Breast epithelium (tissue), 4 donors: ENCODE results near the gene NDUFC1. TPM values are rescaled to one million over a fixed set of nuclear protein-coding genes. Genes with fewer than 3 reads are reported as not detected.
"Not testable (repeated sequence)": the region's sequence is repeated elsewhere in the genome, so short reads cannot be mapped to it uniquely, and the experiment has no call there.

Experiments
- DNase-seq, 2 donors: peaks; one replicate each; pipeline ENCODE4 v3.0.0-alpha.2; 2019; ENCODE audit warnings: low spot score in 2 of 2
- H3K27ac ChIP-seq, 2 donors: fragments of 200-600 bp; sonication (generic) in 1 of 2; one replicate each; pipeline ENCODE4 v1.5.1; 2016 to 2019; ENCODE audit warnings: mild to moderate bottlenecking in 1 of 2
- H3K27me3 ChIP-seq, 2 donors: fragments of 200-600 bp; sonication (generic) in 1 of 2; one replicate each; pipeline versions ENCODE4 v1.5.1 to v1.6.0; 2017 to 2019; ENCODE audit warnings: control low read depth in 1 of 2, mild to moderate bottlenecking in 1 of 2
- H3K36me3 ChIP-seq: fragments of 200-600 bp; one replicate; pipeline ENCODE4 v1.5.1; 2019
- H3K4me1 ChIP-seq, 2 donors: fragments of 200-600 bp; sonication (generic); one replicate each; pipeline ENCODE4 v1.5.1; 2016 to 2019; ENCODE audit warnings: control low read depth in 1 of 2
- H3K4me3 ChIP-seq, 3 donors: fragments of 200-600 bp; sonication (generic); 1 replicate in 2 of 3; 2 replicates in 1 of 3; pipeline ENCODE4 v1.5.1; 2016 to 2019; ENCODE audit warnings: mild to moderate bottlenecking in 3 of 3, moderate library complexity in 2 of 3
- H3K9me3 ChIP-seq, 2 donors: fragments of 200-600 bp; sonication (generic) in 1 of 2; one replicate each; pipeline ENCODE4 v1.5.1; 2016 to 2019; ENCODE audit warnings: control low read depth in 1 of 2
- POLR2A ChIP-seq: fragments of 450-650 bp; IDR thresholded peaks from one replicate; pipeline ENCODE4 v1.6.1; 2016; ENCODE audit warnings: antibody characterized with exemption, mild to moderate bottlenecking, moderate library complexity
- POLR2AphosphoS5 ChIP-seq, 3 donors: sonication (generic); formaldehyde crosslinking; IDR thresholded peaks; one replicate each; pipeline ENCODE4 v1.6.1; 2017; ENCODE audit warnings: antibody characterized with exemption in 3 of 3
- intact Hi-C: fragments of 100-400 bp; cut with DNase I; formaldehyde crosslinking; loops from one replicate; pipeline ENCODE4 v1.15.1; 2023; ENCODE audit warnings: low total_unique reads
- total RNA-seq, 3 donors: library from RNA; depleted of rRNA; stranded (reverse); fragments of >200 nt; gene quantifications; one replicate each; pipeline ENCODE4 v1.1.0, GENCODE V29; 2016
- TF ChIP-seq, protein P1 (sequence below), 3 donors: fragments of 450-650 bp; IDR thresholded peaks; one replicate each; pipeline ENCODE4 v1.5.1; 2016 to 2017; ENCODE audit warnings: antibody characterized with exemption in 3 of 3, mild to moderate bottlenecking in 3 of 3, moderate library complexity in 3 of 3

The NDUFC1 gene
- total RNA-seq, 3 donors from 2014 or later = 26.2 to 42.7 (median 35.0) TPM

DNA sequence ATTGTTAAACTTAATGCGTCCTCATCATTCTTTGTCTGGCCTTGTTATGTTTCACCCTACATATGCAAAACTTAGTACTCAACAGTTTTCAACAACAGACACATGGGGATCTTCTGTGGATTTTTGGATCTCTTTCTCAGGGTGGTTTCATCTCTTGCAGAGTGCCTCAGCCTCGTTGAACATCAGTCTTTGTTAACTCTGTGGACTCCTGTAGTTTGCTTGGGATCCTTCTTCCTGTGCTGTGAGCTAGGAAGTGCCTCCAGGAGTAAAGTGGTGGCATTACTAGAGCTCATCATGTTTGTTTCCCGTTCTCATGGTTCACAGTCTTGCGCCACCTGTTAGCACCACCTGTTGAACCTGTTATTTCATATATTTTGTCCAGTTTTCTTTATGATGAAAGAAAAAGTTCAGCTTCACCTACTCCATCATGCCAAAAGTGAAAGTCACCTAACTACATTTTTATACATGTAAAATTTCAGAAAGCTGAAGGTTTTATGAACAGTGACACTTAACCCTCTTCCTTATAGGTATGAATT is 27.5 kb upstream of the NDUFC1 start:
- Histone ChIP-seq H3K4me3 (no peak overlapping the region), H3K27ac (no peak overlapping the region), H3K27me3 (no peaks in the 10 kb centered on the region), H3K36me3 (no peaks in the 10 kb centered on the region), H3K4me1 (peaks cover 0 to under 1% of the 10 kb centered on the region in 2 donors), H3K9me3 (peaks cover 0 to 5% of the 10 kb centered on the region in 2 donors)
- intact Hi-C loops = no loop called here
- no peak for DNase-seq
- no peak for TF ChIP-seq POLR2A
- TF ChIP-seq, protein P1, sequence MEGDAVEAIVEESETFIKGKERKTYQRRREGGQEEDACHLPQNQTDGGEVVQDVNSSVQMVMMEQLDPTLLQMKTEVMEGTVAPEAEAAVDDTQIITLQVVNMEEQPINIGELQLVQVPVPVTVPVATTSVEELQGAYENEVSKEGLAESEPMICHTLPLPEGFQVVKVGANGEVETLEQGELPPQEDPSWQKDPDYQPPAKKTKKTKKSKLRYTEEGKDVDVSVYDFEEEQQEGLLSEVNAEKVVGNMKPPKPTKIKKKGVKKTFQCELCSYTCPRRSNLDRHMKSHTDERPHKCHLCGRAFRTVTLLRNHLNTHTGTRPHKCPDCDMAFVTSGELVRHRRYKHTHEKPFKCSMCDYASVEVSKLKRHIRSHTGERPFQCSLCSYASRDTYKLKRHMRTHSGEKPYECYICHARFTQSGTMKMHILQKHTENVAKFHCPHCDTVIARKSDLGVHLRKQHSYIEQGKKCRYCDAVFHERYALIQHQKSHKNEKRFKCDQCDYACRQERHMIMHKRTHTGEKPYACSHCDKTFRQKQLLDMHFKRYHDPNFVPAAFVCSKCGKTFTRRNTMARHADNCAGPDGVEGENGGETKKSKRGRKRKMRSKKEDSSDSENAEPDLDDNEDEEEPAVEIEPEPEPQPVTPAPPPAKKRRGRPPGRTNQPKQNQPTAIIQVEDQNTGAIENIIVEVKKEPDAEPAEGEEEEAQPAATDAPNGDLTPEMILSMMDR (IDR thresholded peaks at IDR 0.05) = no peak
- TF ChIP-seq POLR2AphosphoS5 (IDR thresholded peaks at IDR 0.05) = no peak

DNA sequence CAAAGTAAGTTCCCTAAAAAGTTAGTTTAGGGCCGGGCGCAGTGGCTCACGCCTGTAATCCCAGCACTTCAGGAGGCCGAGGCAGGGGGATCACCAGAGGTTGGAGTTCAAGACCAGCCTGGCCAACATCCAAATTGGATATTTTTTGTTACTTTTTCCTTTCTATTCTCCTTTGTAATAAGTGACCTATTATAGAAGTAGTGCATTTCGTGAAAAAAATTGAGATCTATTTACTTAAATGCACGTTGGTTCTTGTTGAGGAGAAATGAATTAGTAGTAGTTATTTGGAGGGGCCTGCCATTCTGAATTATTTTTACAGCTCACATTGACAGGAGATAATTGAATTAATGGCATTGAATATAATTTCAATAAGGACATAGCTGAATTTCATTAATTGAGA is 22.3 kb upstream of the NDUFC1 start:
- peak overlapping the region in 1 of 2 donors; percentile 30 for H3K27ac ChIP-seq
- H3K9me3 ChIP-seq = peaks cover 0 to 5% of the 10 kb centered on the region in 2 donors
- H3K4me3 ChIP-seq = no peak overlapping the region
- TF ChIP-seq, protein P1 (IDR thresholded peaks at IDR 0.05) = no peak
- TF ChIP-seq POLR2A = no peak
- TF ChIP-seq POLR2AphosphoS5 (IDR thresholded peaks at IDR 0.05) = no peak
- H3K36me3 ChIP-seq = no peaks in the 10 kb centered on the region
- no peak for DNase-seq
- intact Hi-C loops = no loop called here
- H3K27me3 ChIP-seq = no peaks in the 10 kb centered on the region
- H3K4me1 ChIP-seq = peaks cover 0 to 6% of the 10 kb centered on the region in 2 donors

DNA sequence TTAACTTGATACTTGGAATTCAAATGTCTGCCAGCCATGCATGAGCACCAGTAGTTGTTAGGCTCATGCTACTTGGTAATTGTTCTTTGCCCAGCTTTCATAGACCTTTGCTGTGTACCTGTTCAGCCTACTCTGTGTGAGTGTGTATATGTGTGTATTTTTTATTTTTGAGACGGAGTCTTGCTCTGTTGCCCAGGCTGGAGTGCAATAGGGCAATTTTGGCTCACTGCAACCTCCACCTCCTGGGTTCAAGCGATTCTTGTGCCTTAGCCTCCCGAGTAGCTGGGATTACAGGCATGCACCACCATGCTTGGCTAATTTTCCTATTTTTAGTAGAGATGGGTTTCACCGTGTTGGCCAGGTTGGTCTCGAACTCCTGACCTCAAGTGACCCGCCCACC is 20.3 kb upstream of the NDUFC1 start:
- not testable (repeated sequence) for H3K9me3 ChIP-seq, H3K4me1 ChIP-seq

DNA sequence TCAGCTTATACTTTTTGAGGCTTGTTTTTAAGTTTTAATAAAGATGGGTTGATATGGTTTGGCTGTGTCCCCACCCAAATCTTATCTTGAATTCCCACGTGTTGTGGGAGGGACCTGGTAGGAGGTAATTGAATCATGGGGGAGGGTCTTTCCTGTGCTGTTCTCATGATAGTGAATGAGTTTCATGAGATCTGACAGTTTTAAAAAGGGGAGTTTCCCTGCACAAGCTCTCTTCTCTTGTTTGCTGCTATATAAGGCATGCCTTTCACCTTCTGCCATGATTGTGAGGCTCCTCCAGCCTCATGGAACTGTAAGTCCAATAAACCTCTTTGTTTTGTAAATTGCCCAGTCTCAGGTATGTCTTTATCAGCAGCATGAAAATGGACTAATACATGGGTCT is 19.8 kb upstream of the NDUFC1 start:
- intact Hi-C loops, H3K27ac ChIP-seq: not testable (repeated sequence)

More for the DNA sequence above, 20.3 kb upstream of the NDUFC1 start:
- H3K27me3 ChIP-seq, H3K36me3 ChIP-seq, H3K4me3 ChIP-seq, DNase-seq, H3K27ac ChIP-seq, intact Hi-C loops: not testable (repeated sequence)

DNA sequence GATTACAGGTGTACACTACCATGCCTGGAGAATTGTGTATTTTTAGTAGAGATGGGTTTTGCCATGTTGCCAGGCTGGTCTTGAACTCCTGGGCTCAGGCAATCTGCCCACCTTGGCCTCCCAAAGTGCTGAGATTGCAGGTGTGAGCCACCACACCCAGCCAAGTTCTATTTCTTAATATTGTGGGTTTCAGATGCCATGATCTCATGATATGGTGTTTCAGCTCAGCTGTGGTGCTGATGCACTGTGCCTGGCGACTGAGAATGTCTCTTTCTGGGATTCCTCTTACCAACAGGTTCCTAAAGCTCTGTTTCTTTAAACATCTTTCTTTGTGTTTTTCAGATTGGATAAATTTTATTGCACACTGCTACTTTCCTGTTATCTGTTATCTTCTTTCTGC is 17.3 kb upstream of the NDUFC1 start:
- H3K36me3 ChIP-seq = no peaks in the 10 kb centered on the region
- H3K4me3 ChIP-seq = no peak overlapping the region
- no peak for DNase-seq
- H3K27ac ChIP-seq = no peak overlapping the region
- H3K4me1 ChIP-seq = peaks cover 0 to 5% of the 10 kb centered on the region in 2 donors
- H3K27me3 ChIP-seq = no peaks in the 10 kb centered on the region
- H3K9me3 ChIP-seq = no peaks in the 10 kb centered on the region
- TF ChIP-seq, protein P1 (IDR thresholded peaks at IDR 0.05) = no peak
- intact Hi-C loops = no loop called here

More for the DNA sequence above, 19.8 kb upstream of the NDUFC1 start:
- H3K27me3 ChIP-seq, H3K36me3 ChIP-seq, H3K4me3 ChIP-seq, H3K4me1 ChIP-seq, DNase-seq, H3K9me3 ChIP-seq: not testable (repeated sequence)

DNA sequence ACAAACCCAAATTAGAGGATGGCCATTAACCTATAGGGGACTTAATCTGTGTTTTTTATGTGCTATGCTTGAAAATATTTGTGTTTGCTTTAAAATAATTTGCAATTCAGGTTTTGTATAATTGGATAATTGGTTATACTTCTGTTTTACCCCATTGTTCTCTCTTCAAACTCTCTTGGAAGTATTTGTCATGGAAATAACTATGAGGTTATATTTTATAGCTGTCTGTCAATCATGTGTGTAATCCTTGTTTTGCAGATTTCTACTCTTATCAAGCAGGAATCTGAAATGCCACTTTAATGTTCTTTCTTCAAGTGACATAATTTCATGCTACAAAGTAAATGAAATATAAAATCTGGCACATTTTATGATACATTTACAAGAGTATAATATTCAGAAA is 15.4 kb upstream of the NDUFC1 start:
- intact Hi-C loops = no loop called here
- no peak for DNase-seq
- no peaks in the 10 kb centered on the region for H3K9me3 ChIP-seq
- H3K36me3 ChIP-seq = no peaks in the 10 kb centered on the region
- H3K4me3 ChIP-seq = no peak overlapping the region
- H3K27me3 ChIP-seq = no peaks in the 10 kb centered on the region
- no peak overlapping the region for H3K27ac ChIP-seq
- no peaks in the 10 kb centered on the region for H3K4me1 ChIP-seq
- TF ChIP-seq, protein P1 (IDR thresholded peaks at IDR 0.05) = no peak
- TF ChIP-seq POLR2AphosphoS5 (IDR thresholded peaks at IDR 0.05) (no peak), POLR2A (no peak)
